Nephron progenitor cell (in vitro differentiated cells): Measurements from ENCODE around the gene KCNJ6.

Experiments
- DNase-seq: peaks from one replicate; pipeline ENCODE4 v3.0.0; 2021
- H3K27ac Mint-ChIP-seq: 2 replicates; pipeline ENCODE4 v1.8.0; 2021; ENCODE audit warnings: mild to moderate bottlenecking, moderate library complexity, mixed read lengths
- H3K27me3 Mint-ChIP-seq: 2 replicates; pipeline ENCODE4 v1.8.0; 2021; ENCODE audit warnings: mild to moderate bottlenecking, low read depth, mixed read lengths; ENCODE audit not compliant: poor library complexity
- H3K36me3 Mint-ChIP-seq: 2 replicates; pipeline ENCODE4 v1.8.0; 2021; ENCODE audit warnings: low read depth, mixed read lengths
- H3K4me1 Mint-ChIP-seq: 2 replicates; pipeline ENCODE4 v1.8.0; 2021; ENCODE audit warnings: mixed read lengths
- H3K4me3 Mint-ChIP-seq: 2 replicates; pipeline ENCODE4 v1.8.0; 2021; ENCODE audit warnings: mild to moderate bottlenecking, moderate library complexity, mixed read lengths
- H3K9me3 Mint-ChIP-seq: 2 replicates; pipeline ENCODE4 v1.8.0; 2021; ENCODE audit warnings: mild to moderate bottlenecking, moderate library complexity, mixed read lengths
- CTCF ChIP-seq: fragments of 200-600 bp; sonication (generic); IDR thresholded peaks from 2 replicates; pipeline ENCODE4 v1.5.0; 2021; ENCODE audit warnings: antibody characterized with exemption

Gene KCNJ6

GRCh38 chr21:37862536-37862935 is 53.7 kb downstream of the KCNJ6 start:
- DNase-seq, result no peak
- H3K27ac Mint-ChIP-seq, result no peak overlapping the region
- H3K4me1 Mint-ChIP-seq, result peaks cover 5% of the 10 kb centered on the region
- H3K27me3 Mint-ChIP-seq, result peaks cover 3% of the 10 kb centered on the region
- H3K36me3 Mint-ChIP-seq, result no peaks in the 10 kb centered on the region
- no peak for TF ChIP-seq CTCF
- no peak overlapping the region for H3K4me3 Mint-ChIP-seq
- peaks cover 7% of the 10 kb centered on the region for H3K9me3 Mint-ChIP-seq

- H3K27me3 Mint-ChIP-seq, result peaks cover 3% of the 10 kb centered on the region
- H3K36me3 Mint-ChIP-seq, result no peaks in the 10 kb centered on the region
- H3K4me3 Mint-ChIP-seq, result no peak overlapping the region
These were observed 54.7 kb downstream of the KCNJ6 start for GRCh38 chr21:37861561-37861960.

GRCh38 chr21:37860416-37860815 is 55.8 kb downstream of the KCNJ6 start:
- no peak overlapping the region for H3K27ac Mint-ChIP-seq
- H3K36me3 Mint-ChIP-seq, result no peaks in the 10 kb centered on the region
- no peak for DNase-seq
- no peak for TF ChIP-seq CTCF
- H3K4me3 Mint-ChIP-seq, result no peak overlapping the region
- H3K27me3 Mint-ChIP-seq, result no peaks in the 10 kb centered on the region
- H3K9me3 Mint-ChIP-seq, result peaks cover 12% of the 10 kb centered on the region
- peaks cover 11% of the 10 kb centered on the region for H3K4me1 Mint-ChIP-seq

More at GRCh38 chr21:37861561-37861960, 54.7 kb downstream of the KCNJ6 start:
- no peak for TF ChIP-seq CTCF
- no peak for DNase-seq
- Mint-ChIP-seq H3K27ac (no peak overlapping the region), H3K9me3 (peaks cover 12% of the 10 kb centered on the region), H3K4me1 (peaks cover 5% of the 10 kb centered on the region)

- no peak for TF ChIP-seq CTCF
- peaks cover 10% of the 10 kb centered on the region for H3K4me1 Mint-ChIP-seq
- H3K9me3 Mint-ChIP-seq, result peaks cover 30% of the 10 kb centered on the region
- no peak for DNase-seq
- H3K4me3 Mint-ChIP-seq, result no peak overlapping the region
- no peaks in the 10 kb centered on the region for H3K36me3 Mint-ChIP-seq
- H3K27ac Mint-ChIP-seq, result no peak overlapping the region
- H3K27me3 Mint-ChIP-seq, result peaks cover 7% of the 10 kb centered on the region
These were observed 60.3 kb downstream of the KCNJ6 start for GRCh38 chr21:37855647-37856625.

GRCh38 chr21:37855271-37855646 is 61.0 kb downstream of the KCNJ6 start:
- H3K27me3 Mint-ChIP-seq, result peaks cover 7% of the 10 kb centered on the region

More at GRCh38 chr21:37855271-37855646, 61.0 kb downstream of the KCNJ6 start:
- TF ChIP-seq CTCF, result no peak
- Mint-ChIP-seq H3K4me1 (peaks cover 10% of the 10 kb centered on the region), H3K36me3 (no peaks in the 10 kb centered on the region), H3K4me3 (no peak overlapping the region), H3K9me3 (peaks cover 30% of the 10 kb centered on the region), H3K27ac (no peak overlapping the region)
- no peak for DNase-seq
